Measurements from ENCODE around the gene TFAP2A. TPM values are rescaled to one million over a fixed set of nuclear protein-coding genes. Genes with fewer than 3 reads are reported as not detected.

TFAP2A gene
- total RNA-seq, 1 experiment from 2014 or later: 14.8 TPM

GRCh38 chr6:10395704-10396546, 18.9 kb downstream of the TFAP2A start:
- no peaks in the 10 kb centered on the region for H3K27me3 ChIP-seq
- H3K4me3 ChIP-seq: no peak overlapping the region
- DNase-seq: no peak
- H3K9me3 ChIP-seq: no peaks in the 10 kb centered on the region
- H3K36me3 ChIP-seq: peaks cover 32% of the 10 kb centered on the region

- Histone ChIP-seq H3K4me3 (no peak overlapping the region), H3K36me3 (peaks cover 25% of the 10 kb centered on the region), H3K27me3 (no peaks in the 10 kb centered on the region), H3K9me3 (no peaks in the 10 kb centered on the region)
- peak; percentile 49 for DNase-seq
Observed at GRCh38 chr6:10395171-10395703, 19.6 kb downstream of the TFAP2A start.

- Histone ChIP-seq H3K27me3 (no peaks in the 10 kb centered on the region), H3K36me3 (peaks cover 13% of the 10 kb centered on the region), H3K4me3 (no peak overlapping the region), H3K9me3 (no peaks in the 10 kb centered on the region)
- no peak for DNase-seq
Observed at GRCh38 chr6:10393544-10394225, 21.2 kb downstream of the TFAP2A start.

GRCh38 chr6:10391799-10392198, 23.1 kb downstream of the TFAP2A start:
- no peaks in the 10 kb centered on the region for H3K27me3 ChIP-seq
- H3K4me3 ChIP-seq: no peak overlapping the region
- H3K36me3 ChIP-seq: peaks cover 4% of the 10 kb centered on the region; the same call in 1 of the 2 replicates
- H3K9me3 ChIP-seq: no peaks in the 10 kb centered on the region
- DNase-seq: no peak

GRCh38 chr6:10391299-10391630, 23.6 kb downstream of the TFAP2A start:
- no peak for DNase-seq
- Histone ChIP-seq H3K4me3 (no peak overlapping the region), H3K36me3 (peaks cover 4% of the 10 kb centered on the region; the same call in 1 of the 2 replicates), H3K27me3 (no peaks in the 10 kb centered on the region), H3K9me3 (no peaks in the 10 kb centered on the region)

- DNase-seq: no peak
- no peaks in the 10 kb centered on the region for H3K9me3 ChIP-seq
- H3K36me3 ChIP-seq: peaks cover 4% of the 10 kb centered on the region; the same call in 1 of the 2 replicates
- H3K4me3 ChIP-seq: no peak overlapping the region
- H3K27me3 ChIP-seq: no peaks in the 10 kb centered on the region
Observed at GRCh38 chr6:10390495-10391298, 24.2 kb downstream of the TFAP2A start.

- Histone ChIP-seq H3K27me3 (no peaks in the 10 kb centered on the region), H3K4me3 (no peak overlapping the region), H3K9me3 (no peaks in the 10 kb centered on the region), H3K36me3 (no peaks in the 10 kb centered on the region)
- no peak for DNase-seq
Observed at GRCh38 chr6:10389739-10390494, 25.0 kb downstream of the TFAP2A start.

GRCh38 chr6:10386756-10387654, 27.9 kb downstream of the TFAP2A start:
- Histone ChIP-seq H3K4me3 (no peak overlapping the region), H3K9me3 (no peaks in the 10 kb centered on the region), H3K27me3 (no peaks in the 10 kb centered on the region), H3K36me3 (no peaks in the 10 kb centered on the region)
- no peak for DNase-seq

- no peaks in the 10 kb centered on the region for H3K27me3 ChIP-seq
- no peaks in the 10 kb centered on the region for H3K9me3 ChIP-seq
Observed at GRCh38 chr6:10386220-10386619, 28.7 kb downstream of the TFAP2A start.

GRCh38 chr6:10385524-10386132, 29.2 kb downstream of the TFAP2A start:
- DNase-seq: no peak
- Histone ChIP-seq H3K9me3 (no peaks in the 10 kb centered on the region), H3K4me3 (no peak overlapping the region), H3K27me3 (no peaks in the 10 kb centered on the region), H3K36me3 (no peaks in the 10 kb centered on the region)

More at GRCh38 chr6:10386220-10386619, 28.7 kb downstream of the TFAP2A start:
- Histone ChIP-seq H3K36me3 (no peaks in the 10 kb centered on the region), H3K4me3 (no peak overlapping the region)
- no peak for DNase-seq

GRCh38 chr6:10384610-10385523, 30.0 kb downstream of the TFAP2A start:
- DNase-seq: no peak
- Histone ChIP-seq H3K9me3 (no peaks in the 10 kb centered on the region), H3K36me3 (no peaks in the 10 kb centered on the region), H3K4me3 (no peak overlapping the region), H3K27me3 (no peaks in the 10 kb centered on the region)

- no peaks in the 10 kb centered on the region for H3K9me3 ChIP-seq
- H3K36me3 ChIP-seq: no peaks in the 10 kb centered on the region
- peak overlapping the region; percentile 30 for H3K4me3 ChIP-seq
- H3K27me3 ChIP-seq: no peaks in the 10 kb centered on the region
- no peak for DNase-seq
Observed at GRCh38 chr6:10384091-10384609, 30.7 kb downstream of the TFAP2A start.

- Histone ChIP-seq H3K9me3 (no peaks in the 10 kb centered on the region), H3K36me3 (no peaks in the 10 kb centered on the region), H3K27me3 (no peaks in the 10 kb centered on the region), H3K4me3 (peak overlapping the region; percentile 30)
- peak; percentile 86 for DNase-seq
Observed at GRCh38 chr6:10383331-10384090, 31.4 kb downstream of the TFAP2A start.
